Fibroblast of lung (primary cell): ENCODE results near the gene OST4. TPM values are rescaled to one million over a fixed set of nuclear protein-coding genes. Genes with fewer than 3 reads are reported as not detected.
"Not testable (repeated sequence)": the region's sequence is repeated elsewhere in the genome, so short reads cannot be mapped to it uniquely, and the experiment has no call there.

Source experiments
- DNase-seq, 2 donors: peaks; one replicate each; pipeline versions ENCODE4 v3.0.0 to v3.0.0-alpha.2; 2010; ENCODE audit warnings: low read depth in 2 of 2
- H2AFZ ChIP-seq: 2 replicates; pipeline ENCODE4 v1.5.1; 2012; ENCODE audit warnings: low read length, control low read depth, inconsistent platforms
- H3K27ac ChIP-seq: 2 replicates; pipeline ENCODE4 v1.5.1; 2011; ENCODE audit warnings: low read length, control low read depth; ENCODE audit not compliant: insufficient read depth
- H3K27me3 ChIP-seq: 2 replicates; pipeline ENCODE4 v1.5.1; 2011; ENCODE audit warnings: mild to moderate bottlenecking, low read length; ENCODE audit not compliant: control insufficient read depth, insufficient read depth
- H3K36me3 ChIP-seq: 2 replicates; pipeline ENCODE4 v1.5.1; 2011; ENCODE audit warnings: low read length; ENCODE audit not compliant: control insufficient read depth, insufficient read depth
- H3K4me1 ChIP-seq: 2 replicates; pipeline ENCODE4 v1.5.1; 2011; ENCODE audit warnings: low read length; ENCODE audit not compliant: control insufficient read depth, insufficient read depth; ENCODE audit errors: extremely low read depth
- H3K4me2 ChIP-seq: 2 replicates; pipeline ENCODE4 v1.5.1; 2011; ENCODE audit warnings: low read length, control low read depth; ENCODE audit not compliant: insufficient read depth; ENCODE audit errors: extremely low read depth
- H3K4me3 ChIP-seq, 4 experiments: fragments of 200-600 bp in 1 of 4; sonication (generic) in 1 of 4; replicated peaks in 1 of 4; 2 replicates each; pipeline ENCODE4 v1.5.1; 2011 to 2016; ENCODE audit warnings: low read length in 4 of 4, low read depth in 3 of 4, mild to moderate bottlenecking in 3 of 4, control low read depth in 2 of 4, inconsistent platforms in 1 of 4, mixed read lengths in 1 of 4; ENCODE audit not compliant: insufficient read depth in 1 of 4; ENCODE audit errors: control extremely low read depth in 1 of 4
- H3K79me2 ChIP-seq: 2 replicates; pipeline ENCODE4 v1.5.1; 2012; ENCODE audit warnings: mild to moderate bottlenecking, low read length, inconsistent platforms; ENCODE audit not compliant: control insufficient read depth, insufficient read depth
- H3K9ac ChIP-seq: 2 replicates; pipeline ENCODE4 v1.5.1; 2011; ENCODE audit warnings: mild to moderate bottlenecking, low read length, control low read depth; ENCODE audit not compliant: insufficient read depth
- H3K9me3 ChIP-seq: 2 replicates; pipeline ENCODE4 v1.5.1; 2012; ENCODE audit warnings: low read depth, low read length; ENCODE audit not compliant: control insufficient read depth, insufficient read depth
- H4K20me1 ChIP-seq: 2 replicates; pipeline ENCODE4 v1.5.1; 2011; ENCODE audit warnings: low read length; ENCODE audit not compliant: control insufficient read depth, insufficient read depth; ENCODE audit errors: extremely low read depth
- CTCF ChIP-seq, 2 donors: IDR thresholded peaks in 1 of 2; conservative IDR thresholded peaks in 1 of 2; 1 replicate in 1 of 2; 2 replicates in 1 of 2; pipeline ENCODE4 v1.5.1; 2011 to 2012; ENCODE audit warnings: low read length in 2 of 2, control low read depth in 1 of 2, inconsistent platforms in 1 of 2, low read depth in 1 of 2, mild to moderate bottlenecking in 1 of 2
- EZH2 ChIP-seq: IDR thresholded peaks from 2 replicates; pipeline ENCODE4 v1.5.1; 2012; ENCODE audit warnings: low read length, control low read depth, mild to moderate bottlenecking; ENCODE audit errors: missing control alignments
- polyA minus RNA-seq: library from RNA; depleted of rRNA, polyadenylated mRNA; stranded (reverse); fragments of >200 nt; gene quantifications from 2 replicates; pipeline ENCODE4 v1.2.3, GENCODE V29; 2011; ENCODE audit warnings: low replicate concordance
- polyA plus RNA-seq, 2 donors: library from polyadenylated mRNA; depleted of rRNA in 1 of 2; stranded (reverse) in 1 of 2; unstranded in 1 of 2; fragments of >200 nt; gene quantifications; 2 replicates each; pipeline ENCODE4 v1.2.1, GENCODE V29; 2011 to 2012; ENCODE audit warnings: missing spikeins in 1 of 2
- total RNA-seq: library from RNA; depleted of rRNA; stranded (reverse); fragments of >200 nt; gene quantifications from 2 replicates; pipeline ENCODE4 v1.2.1, GENCODE V29; 2014

The OST4 gene
- total RNA-seq (479 and 505 TPM in 2 replicates), polyA plus RNA-seq (1,054 and 1,265 TPM in 2 replicates), polyA minus RNA-seq (283 and 364 TPM in 2 replicates)
- 886 and 1,001 TPM in 2 replicates for polyA plus RNA-seq (2012)

- Histone ChIP-seq H3K27ac (peak within 1 kb of the TSS; percentile 87), H3K9me3 (no peaks in the 10 kb centered on the region), H3K36me3 (peaks cover 11% of the 10 kb centered on the region)
These were observed at the start of gene OST4 for GRCh38 chr2:27071277-27071989. Gene OST4 (minus strand): TSS chr2:27071654.

GRCh38 chr2:27119330-27119670 is 47.8 kb upstream of the OST4 start:
- not testable (repeated sequence) for H3K9me3 ChIP-seq, H3K36me3 ChIP-seq, DNase-seq, H3K79me2 ChIP-seq, H3K4me1 ChIP-seq, H3K9ac ChIP-seq, H4K20me1 ChIP-seq, H3K27ac ChIP-seq
- peak overlapping the region; percentile 3 for H2AFZ ChIP-seq
- peak overlapping the region; percentile 88 for H3K4me2 ChIP-seq
- H3K4me3 ChIP-seq, result peak overlapping the region in 3 of 4 experiments; percentile 28 to 47 (median 38)
- H3K27me3 ChIP-seq, result peaks cover 39% of the 10 kb centered on the region

More at GRCh38 chr2:27071277-27071989, at the start of gene OST4:
- Histone ChIP-seq H3K9ac (peak within 1 kb of the TSS; percentile 80), H3K4me1 (peaks cover 22% of the 10 kb centered on the region), H3K27me3 (no peaks in the 10 kb centered on the region), H3K4me3 (peak within 1 kb of the TSS; percentile 79 to 100 (median 96)), H2AFZ (peak within 1 kb of the TSS; percentile 57), H3K4me2 (peak within 1 kb of the TSS; percentile 93), H3K79me2 (peaks cover 40% of the 10 kb centered on the region), H4K20me1 (no peaks in the 10 kb centered on the region)
- DNase-seq, result peak; percentile 92 to 93
- TF ChIP-seq EZH2 (no peak), CTCF (conservative IDR thresholded peaks at IDR 0.05 in 1 of 2, IDR thresholded peaks at IDR 0.05 in 1 of 2; ENCODE audit: low read depth in 1 of 2, low read length in 2 of 2) (no peak)

GRCh38 chr2:27118525-27119329 is 47.3 kb upstream of the OST4 start, which contains the start of gene CGREF1:
Gene CGREF1 (minus strand): TSS chr2:27119128. CDS start chr2:27104366, 14,762 bp downstream.
- Histone ChIP-seq H3K9me3 (no peaks in the 10 kb centered on the region), H3K4me2 (peak within 1 kb of the TSS; percentile 88), H4K20me1 (no peaks in the 10 kb centered on the region), H3K4me1 (no peaks in the 10 kb centered on the region), H3K9ac (no peak within 1 kb of the TSS), H3K27me3 (peaks cover 39% of the 10 kb centered on the region), H3K4me3 (peak within 1 kb of the TSS; percentile 6 to 50 (median 42)), H3K36me3 (no peaks in the 10 kb centered on the region), H2AFZ (peak within 1 kb of the TSS; percentile 3), H3K79me2 (no peaks in the 10 kb centered on the region), H3K27ac (no peak within 1 kb of the TSS)
- TF ChIP-seq EZH2, result peak; percentile 76
- TF ChIP-seq CTCF (conservative IDR thresholded peaks at IDR 0.05 in 1 of 2, IDR thresholded peaks at IDR 0.05 in 1 of 2; ENCODE audit: low read depth in 1 of 2, low read length in 2 of 2), result no peak
- DNase-seq, result no peak
